Testis (tissue), 2 donors: Measurements from ENCODE around the gene C4orf17.

Source experiments
- CTCF ChIP-seq, 3 experiments: fragments of 450-650 bp in 2 of 3; fragments of 200-600 bp in 1 of 3; sonication (generic) in 1 of 3; IDR thresholded peaks; one replicate each; pipeline ENCODE4 v1.5.1; 2016 to 2019; ENCODE audit warnings: antibody characterized with exemption in 3 of 3, mild to moderate bottlenecking in 2 of 3, moderate library complexity in 1 of 3
- POLR2A ChIP-seq: fragments of 450-650 bp; IDR thresholded peaks from one replicate; pipeline ENCODE4 v1.6.1; 2017; ENCODE audit warnings: antibody characterized with exemption, mild to moderate bottlenecking, moderate library complexity

- no peak for TF ChIP-seq CTCF (IDR thresholded peaks at IDR 0.05)
- no peak for TF ChIP-seq POLR2A
Observed at GRCh38 chr4:99574530-99575324, 63.9 kb downstream of the C4orf17 start, which contains the start of gene MTTP.
